HG02970 (cell line): Measurements from ENCODE around the gene NR2E1.

Experiments
- ATAC-seq: cut with Tn5 transposase; IDR thresholded peaks from one replicate; pipeline ENCODE4 v1.9.1; 2021; ENCODE audit warnings: mild to moderate bottlenecking, moderate library complexity, moderate number of reproducible peaks; ENCODE audit not compliant: unreplicated experiment, low FRiP score

Gene NR2E1

GRCh38 chr6:108165714-108166663, at the start of gene NR2E1:
NR2E1 (plus strand) TSS chr6:108166022; CDS start chr6:108166766, 744 bp downstream.
- ATAC-seq, result no peak

- no peak for ATAC-seq
These were observed 49.0 kb upstream of the NR2E1 start for GRCh38 chr6:108116546-108117426.

GRCh38 chr6:108117427-108118358, 48.1 kb upstream of the NR2E1 start:
- ATAC-seq, result no peak

GRCh38 chr6:108118359-108118724, 47.5 kb upstream of the NR2E1 start:
- no peak for ATAC-seq

GRCh38 chr6:108118810-108119768, 46.7 kb upstream of the NR2E1 start:
- ATAC-seq, result no peak

- ATAC-seq, result no peak
These were observed 46.1 kb upstream of the NR2E1 start for GRCh38 chr6:108119769-108120141.

- ATAC-seq, result no peak
These were observed 45.5 kb upstream of the NR2E1 start for GRCh38 chr6:108120311-108120710.

- ATAC-seq, result no peak
These were observed 44.2 kb upstream of the NR2E1 start for GRCh38 chr6:108121612-108122011.

- no peak for ATAC-seq
These were observed 42.3 kb upstream of the NR2E1 start for GRCh38 chr6:108123481-108123929.

GRCh38 chr6:108123946-108124345, 41.9 kb upstream of the NR2E1 start:
- ATAC-seq, result no peak

- ATAC-seq, result no peak
These were observed 38.8 kb upstream of the NR2E1 start for GRCh38 chr6:108127056-108127455.

- no peak for ATAC-seq
These were observed 38.0 kb upstream of the NR2E1 start for GRCh38 chr6:108127826-108128225.

- ATAC-seq, result no peak
These were observed 35.6 kb upstream of the NR2E1 start for GRCh38 chr6:108130262-108130661.

GRCh38 chr6:108132863-108133262, 33.0 kb upstream of the NR2E1 start:
- no peak for ATAC-seq

- no peak for ATAC-seq
These were observed 32.1 kb upstream of the NR2E1 start for GRCh38 chr6:108133594-108134179.

GRCh38 chr6:108134213-108134970, 31.4 kb upstream of the NR2E1 start:
- no peak for ATAC-seq

GRCh38 chr6:108142240-108142639, 23.6 kb upstream of the NR2E1 start:
- ATAC-seq, result no peak

- ATAC-seq, result no peak
These were observed 20.2 kb upstream of the NR2E1 start for GRCh38 chr6:108145639-108146038.
